ENCODE data around the gene GREM2.

GRCh38 chr1:240538776-240539430 is 73.1 kb downstream of the GREM2 start:
- TF ChIP-seq CTCF (IDR thresholded peaks at IDR 0.05) (no peak), POLR2A (IDR thresholded peaks at IDR 0.05; ENCODE audit: low read depth) (no peak)

Measured in esophagus muscularis mucosa (tissue), 3 donors.